Left lung (tissue), 10 donors: ENCODE results near the gene GSTO1. TPM values are rescaled to one million over a fixed set of nuclear protein-coding genes. Genes with fewer than 3 reads are reported as not detected.

ENCODE experiments used
- ATAC-seq: fragments of 200-7000 bp; cut with Tn5 transposase; one replicate; pipeline ENCODE4 v1.9.1; 2020; ENCODE audit warnings: moderate library complexity
- DNase-seq, 4 donors: peaks; one replicate each; pipeline ENCODE4 v3.0.0-alpha.2; 2013 to 2020
- H3K27ac ChIP-seq, 2 donors: fragments of 200-600 bp; sonication (generic) in 1 of 2; one replicate each; pipeline versions ENCODE4 v1.5.0 to v1.8.0; 2020 to 2021
- H3K27me3 ChIP-seq, 2 donors: fragments of 200-600 bp; sonication (generic) in 1 of 2; one replicate each; pipeline versions ENCODE4 v1.5.0 to v1.8.0; 2020 to 2021
- H3K36me3 ChIP-seq, 2 donors: fragments of 200-600 bp; sonication (generic) in 1 of 2; one replicate each; pipeline versions ENCODE4 v1.5.0 to v1.8.0; 2020 to 2021
- H3K4me1 ChIP-seq, 2 donors: fragments of 200-600 bp; one replicate each; pipeline ENCODE4 v1.8.0; 2021
- H3K4me3 ChIP-seq, 2 donors: fragments of 200-600 bp; sonication (generic) in 1 of 2; one replicate each; pipeline versions ENCODE4 v1.5.0 to v1.8.0; 2020 to 2021; ENCODE audit warnings: mild to moderate bottlenecking in 1 of 2
- H3K9me3 ChIP-seq, 2 donors: fragments of 200-600 bp; sonication (generic) in 1 of 2; one replicate each; pipeline versions ENCODE4 v1.5.0 to v1.8.0; 2020 to 2021
- intact Hi-C, 2 donors: fragments of 100-400 bp; cut with DNase I; formaldehyde crosslinking; loops; one replicate each; pipeline versions ENCODE4 v1.11.2 to v1.14.2; 2022
- polyA plus RNA-seq, 6 donors: library from polyadenylated mRNA; unstranded; fragments of 120-200 nt; gene quantifications; one replicate each; pipeline ENCODE4 v1.2.1, GENCODE V29; 2013; ENCODE audit not compliant: insufficient read length in 6 of 6
- total RNA-seq, 2 donors: library from RNA; stranded (reverse); fragmentation: NEBNext Ultra II Directional; extraction: Animal tissue kit (Norgen Biotek cat#: 25700); gene quantifications; one replicate each; pipeline ENCODE4 v1.2.1, GENCODE V29; 2021
- TF ChIP-seq, protein P1 (sequence below), 2 donors: fragments of 200-600 bp; sonication (generic) in 1 of 2; IDR thresholded peaks; one replicate each; pipeline versions ENCODE4 v1.5.0 to v1.8.0; 2021; ENCODE audit warnings: antibody characterized with exemption in 2 of 2
- donor health status: DM: no; HTN: yes; CAD: no.
- donor health status: DM: no; HTN: no; CAD: no.

Gene GSTO1
- total and polyA plus RNA-seq, 8 donors: 83.1 to 157 (median 90.2) TPM

DNA sequence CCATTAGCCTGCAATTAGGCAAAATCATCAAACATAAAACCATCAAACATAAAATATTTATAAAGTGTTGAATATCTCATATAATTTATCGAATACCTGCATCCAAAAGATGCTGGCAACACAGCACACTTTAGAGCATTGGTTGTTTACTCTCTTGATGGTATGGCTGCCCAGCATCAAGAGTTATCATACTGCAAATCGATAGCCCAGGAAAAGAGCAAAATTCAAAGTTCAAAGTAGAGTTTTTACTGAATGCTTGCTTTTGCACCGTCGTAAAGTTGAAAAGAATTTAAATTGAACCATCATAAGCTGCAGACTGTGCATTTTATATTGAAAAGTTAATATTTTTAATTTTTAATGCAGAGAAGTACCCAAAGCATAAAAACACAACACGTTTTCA is 10.1 kb downstream of the GSTO1 start:
- Histone ChIP-seq H3K4me1 (peaks cover 0 to 76% of the 10 kb centered on the region in 2 donors), H3K9me3 (no peaks in the 10 kb centered on the region), H3K4me3 (no peak overlapping the region), H3K36me3 (peaks cover 0 to 84% of the 10 kb centered on the region in 2 donors), H3K27ac (no peak overlapping the region), H3K27me3 (no peaks in the 10 kb centered on the region)
- no peak for DNase-seq
- TF ChIP-seq, protein P1, sequence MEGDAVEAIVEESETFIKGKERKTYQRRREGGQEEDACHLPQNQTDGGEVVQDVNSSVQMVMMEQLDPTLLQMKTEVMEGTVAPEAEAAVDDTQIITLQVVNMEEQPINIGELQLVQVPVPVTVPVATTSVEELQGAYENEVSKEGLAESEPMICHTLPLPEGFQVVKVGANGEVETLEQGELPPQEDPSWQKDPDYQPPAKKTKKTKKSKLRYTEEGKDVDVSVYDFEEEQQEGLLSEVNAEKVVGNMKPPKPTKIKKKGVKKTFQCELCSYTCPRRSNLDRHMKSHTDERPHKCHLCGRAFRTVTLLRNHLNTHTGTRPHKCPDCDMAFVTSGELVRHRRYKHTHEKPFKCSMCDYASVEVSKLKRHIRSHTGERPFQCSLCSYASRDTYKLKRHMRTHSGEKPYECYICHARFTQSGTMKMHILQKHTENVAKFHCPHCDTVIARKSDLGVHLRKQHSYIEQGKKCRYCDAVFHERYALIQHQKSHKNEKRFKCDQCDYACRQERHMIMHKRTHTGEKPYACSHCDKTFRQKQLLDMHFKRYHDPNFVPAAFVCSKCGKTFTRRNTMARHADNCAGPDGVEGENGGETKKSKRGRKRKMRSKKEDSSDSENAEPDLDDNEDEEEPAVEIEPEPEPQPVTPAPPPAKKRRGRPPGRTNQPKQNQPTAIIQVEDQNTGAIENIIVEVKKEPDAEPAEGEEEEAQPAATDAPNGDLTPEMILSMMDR (IDR thresholded peaks at IDR 0.05): no peak
- no peak for ATAC-seq
- intact Hi-C loops: no loop called here

DNA sequence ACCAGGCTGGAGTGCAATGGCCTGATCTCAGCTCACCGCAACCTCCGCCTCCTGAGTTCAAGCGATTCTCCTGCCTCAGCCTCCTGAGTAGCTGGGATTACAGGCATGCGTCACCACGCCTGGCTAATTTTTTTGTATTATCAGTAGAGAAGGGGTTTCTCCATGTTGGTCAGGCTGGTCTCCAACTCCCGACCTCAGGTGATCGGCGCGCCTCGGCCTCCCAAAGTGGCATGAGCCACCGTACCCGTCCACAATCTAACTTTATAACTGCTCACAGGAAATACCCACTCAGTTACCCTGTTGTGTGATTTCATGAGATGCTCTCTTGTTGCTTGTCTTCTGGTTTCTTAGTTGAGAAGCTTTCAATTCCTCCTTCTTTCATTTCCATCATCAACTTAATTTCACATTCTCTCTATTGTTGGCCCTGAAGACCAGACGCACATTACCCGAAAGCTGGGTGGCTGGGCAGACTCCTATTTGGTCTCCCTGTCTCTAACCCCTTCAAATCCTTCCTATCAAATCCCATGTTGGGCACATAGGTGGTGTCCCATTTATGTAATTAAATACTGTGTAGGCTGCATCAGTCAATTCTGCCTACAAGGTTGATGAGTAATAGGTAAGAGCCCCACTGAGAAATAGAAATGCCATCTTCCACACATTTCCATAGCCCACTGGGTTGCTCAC is 13.2 kb downstream of the GSTO1 start:
- Histone ChIP-seq H3K27me3 (no peaks in the 10 kb centered on the region), H3K9me3 (no peaks in the 10 kb centered on the region), H3K4me1 (peaks cover 0 to 46% of the 10 kb centered on the region in 2 donors), H3K4me3 (peak overlapping the region; percentile 78 to 85), H3K36me3 (peaks cover 0 to 55% of the 10 kb centered on the region in 2 donors), H3K27ac (peak overlapping the region in 1 of 2 donors; percentile 91)
- intact Hi-C loops: no loop called here
- TF ChIP-seq, protein P1 (IDR thresholded peaks at IDR 0.05): no peak
- no peak for ATAC-seq
- no peak for DNase-seq

DNA sequence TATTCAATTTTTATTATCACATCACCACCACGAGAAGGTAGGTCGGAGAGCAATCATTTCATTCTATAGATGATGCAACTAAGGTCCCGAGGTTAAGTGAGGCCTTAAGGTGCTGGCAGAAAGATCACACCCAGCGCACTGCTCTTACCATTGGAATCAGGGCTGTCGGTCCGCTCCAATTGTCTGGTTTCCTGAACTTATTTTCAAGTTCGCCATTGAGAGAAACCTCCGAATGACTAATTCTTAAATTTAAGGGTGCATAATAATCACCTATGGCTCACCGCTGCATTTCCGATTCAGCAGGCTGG is 13.7 kb downstream of the GSTO1 start:
- Histone ChIP-seq H3K36me3 (peaks cover 0 to 50% of the 10 kb centered on the region in 2 donors), H3K9me3 (no peaks in the 10 kb centered on the region), H3K27ac (peak overlapping the region; percentile 72 to 91), H3K4me3 (peak overlapping the region; percentile 78 to 85), H3K27me3 (no peaks in the 10 kb centered on the region), H3K4me1 (peaks cover 0 to 46% of the 10 kb centered on the region in 2 donors)
- TF ChIP-seq, protein P1 (IDR thresholded peaks at IDR 0.05): no peak
- ATAC-seq (peak; percentile 1), DNase-seq (no peak)
- intact Hi-C loops: no loop called here

DNA sequence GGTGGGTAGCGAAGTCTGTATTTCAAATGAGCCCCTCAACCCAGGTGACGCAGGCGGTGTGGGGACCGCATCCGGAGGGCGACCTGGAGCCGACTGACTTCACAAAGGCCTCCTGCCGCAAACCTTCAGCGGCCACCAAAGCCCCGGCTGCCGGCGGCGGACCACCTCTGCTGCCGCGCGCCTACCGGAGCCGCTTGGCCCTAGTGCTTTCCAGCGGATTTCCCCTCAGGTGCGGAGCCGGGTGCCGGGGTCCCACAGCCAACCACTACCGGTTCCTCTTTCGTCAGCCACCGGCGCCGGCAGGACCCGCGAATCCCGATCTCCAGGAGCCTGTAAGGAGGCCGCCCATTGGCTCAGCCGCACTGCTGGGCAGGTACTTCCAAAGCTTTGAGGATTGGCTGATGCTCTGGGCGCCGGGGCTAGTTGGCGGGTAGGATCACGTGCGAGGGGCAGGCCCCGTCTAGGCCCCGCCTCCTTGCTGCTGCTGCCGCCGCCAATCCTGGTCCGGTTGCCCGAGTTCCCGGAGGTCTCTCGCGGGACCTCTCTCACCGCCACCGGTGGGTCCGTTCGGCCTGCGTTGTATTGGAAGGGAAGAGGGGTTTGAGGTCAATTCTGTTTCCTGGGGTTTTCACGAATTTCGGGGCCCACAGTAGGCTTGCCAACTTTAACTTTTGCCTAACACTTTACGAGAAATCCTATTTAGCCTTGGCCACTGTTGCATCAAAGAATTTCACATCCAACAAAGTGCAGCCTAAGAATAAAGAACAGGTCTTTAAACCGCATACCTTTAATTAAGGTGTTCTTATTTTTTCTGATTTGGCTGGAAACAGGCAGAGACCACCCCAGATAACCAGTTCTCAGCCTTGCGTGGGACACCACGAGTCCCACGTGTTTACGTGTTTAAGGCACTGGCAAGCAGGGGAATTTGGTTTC is 14.3 kb downstream of the GSTO1 start, which contains the start of gene GSTO2:
TSS of gene GSTO2 (plus strand) at position 472 of the 933 bp plus-strand sequence. CDS start 5,732 bp downstream, outside the sequence.
- ATAC-seq (peak; percentile 100), DNase-seq (peak; percentile 93 to 100 (median 98))
- Histone ChIP-seq H3K27ac (peak within 1 kb of the TSS; percentile 72 to 91), H3K9me3 (no peaks in the 10 kb centered on the region), H3K36me3 (peaks cover 0 to 44% of the 10 kb centered on the region in 2 donors), H3K4me3 (peak within 1 kb of the TSS; percentile 78 to 85), H3K4me1 (peaks cover 0 to 40% of the 10 kb centered on the region in 2 donors), H3K27me3 (no peaks in the 10 kb centered on the region)
- intact Hi-C loops: no loop called here
- TF ChIP-seq, protein P1 (IDR thresholded peaks at IDR 0.05): no peak

DNA sequence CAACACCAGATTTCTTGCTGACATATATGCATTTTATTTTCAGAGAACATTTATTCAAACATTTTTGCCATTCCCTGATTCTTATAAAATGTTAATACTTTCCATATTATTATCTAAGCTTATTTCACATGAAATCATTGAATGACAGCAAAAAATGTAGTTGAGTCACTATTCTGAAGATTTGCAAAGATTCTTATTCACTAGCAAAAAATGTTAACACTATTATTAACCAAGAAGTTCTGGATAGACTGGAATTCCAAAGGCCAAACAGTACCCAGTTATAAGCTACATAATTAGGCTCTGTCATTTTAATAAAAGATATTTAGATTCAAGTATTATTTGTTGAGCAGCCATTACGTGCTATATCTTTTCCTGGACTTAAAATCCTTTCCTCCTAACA is 18.6 kb downstream of the GSTO1 start:
- no peak overlapping the region for H3K4me3 ChIP-seq
- H3K9me3 ChIP-seq: no peaks in the 10 kb centered on the region
- H3K27ac ChIP-seq: no peak overlapping the region
- intact Hi-C loops: no loop called here
- TF ChIP-seq, protein P1 (IDR thresholded peaks at IDR 0.05): no peak
- peaks cover 0 to 8% of the 10 kb centered on the region in 2 donors for H3K4me1 ChIP-seq
- ATAC-seq (no peak), DNase-seq (no peak)
- H3K36me3 ChIP-seq: peaks cover 0 to 1% of the 10 kb centered on the region in 2 donors
- H3K27me3 ChIP-seq: peaks cover 0 to 16% of the 10 kb centered on the region in 2 donors
